SK-N-MC (cell line): ENCODE measurements around the gene TSGA10IP.

ENCODE experiments used
- EZH2 ChIP-seq: fragments of 200-600 bp; sonication (generic); IDR thresholded peaks from one replicate; pipeline ENCODE4 v1.6.1; 2017; ENCODE audit warnings: antibody characterized with exemption
- POLR2AphosphoS5 ChIP-seq: IDR thresholded peaks from 2 replicates; pipeline ENCODE4 v1.6.1; 2012; ENCODE audit warnings: mild to moderate bottlenecking, low read depth, low read length, borderline replicate concordance

DNA sequence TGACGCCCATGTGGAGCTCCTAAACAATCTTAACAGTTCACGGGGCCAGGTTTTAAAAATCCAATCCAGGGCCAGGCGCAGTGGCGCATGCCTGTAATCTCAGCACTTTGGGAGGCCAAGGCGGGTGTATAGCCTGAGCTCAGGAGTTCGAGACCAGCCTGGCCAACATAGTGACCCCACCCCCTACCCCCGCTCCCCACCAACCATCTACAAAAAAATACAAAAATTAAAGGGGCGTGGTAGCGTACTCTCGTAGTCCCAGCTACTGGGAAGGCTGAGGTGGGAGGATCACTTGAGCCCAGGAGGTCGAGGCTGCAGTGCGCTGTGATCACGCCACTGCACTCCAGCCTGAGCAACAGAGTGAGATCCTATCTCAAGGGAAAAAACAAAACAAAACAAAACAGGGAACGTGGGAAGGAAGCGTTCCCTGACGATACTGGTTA lies 15.6 kb downstream of the TSGA10IP start:
- no peak for TF ChIP-seq POLR2AphosphoS5
- TF ChIP-seq EZH2 = no peak
